GM19193 (cell line): Measurements from ENCODE around the gene C2orf66.

Source experiments
- POLR2A ChIP-seq: IDR thresholded peaks from 4 replicates; pipeline ENCODE4 v1.6.1; 2011; ENCODE audit not compliant: insufficient read depth, insufficient read length; ENCODE audit errors: extremely low read depth

Gene C2orf66

DNA sequence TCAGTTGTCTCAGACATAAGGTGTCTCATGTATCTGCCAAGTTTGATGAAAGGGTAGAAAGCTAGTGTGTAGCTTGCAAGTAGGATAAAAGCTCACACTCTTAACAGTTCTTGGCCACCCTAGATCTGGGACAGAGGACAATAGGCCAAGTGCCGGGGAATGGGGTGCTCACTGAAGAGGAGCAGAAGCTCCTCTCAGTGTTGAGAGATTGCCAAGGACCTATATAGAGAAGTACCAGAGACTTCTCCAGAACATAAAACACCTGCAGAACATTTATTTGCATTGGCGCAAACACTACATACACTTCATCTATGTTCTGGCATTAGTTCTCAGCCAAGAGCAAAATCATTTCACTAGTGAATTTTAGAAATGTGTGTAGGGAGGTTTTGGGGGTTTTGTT is 6.8 kb downstream of the C2orf66 start:
- TF ChIP-seq POLR2A, result no peak

GRCh38 chr2:196801674-196802261 is 7.4 kb downstream of the C2orf66 start:
- no peak for TF ChIP-seq POLR2A

- TF ChIP-seq POLR2A, result no peak
These were observed 10.2 kb downstream of the C2orf66 start for GRCh38 chr2:196798980-196799379.

DNA sequence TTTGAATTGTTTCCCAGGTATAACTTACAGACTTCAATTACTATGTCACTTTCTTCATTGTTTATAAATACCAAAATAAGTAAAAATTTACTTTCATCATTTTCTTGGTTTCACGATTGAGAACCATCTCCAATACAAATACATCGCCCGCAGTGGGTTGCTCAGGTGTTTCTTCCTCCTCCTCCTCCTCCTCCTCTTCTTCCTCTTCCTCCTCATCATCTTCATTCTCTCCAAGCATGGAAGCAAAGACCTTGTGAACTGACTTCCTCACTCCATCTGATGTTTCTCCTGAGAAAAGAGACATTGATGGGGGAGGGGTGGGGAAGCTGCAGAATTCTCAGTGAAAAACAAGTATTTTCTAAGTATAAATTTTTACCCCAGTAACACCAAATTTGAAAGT is 16.3 kb downstream of the C2orf66 start:
- TF ChIP-seq POLR2A, result no peak

DNA sequence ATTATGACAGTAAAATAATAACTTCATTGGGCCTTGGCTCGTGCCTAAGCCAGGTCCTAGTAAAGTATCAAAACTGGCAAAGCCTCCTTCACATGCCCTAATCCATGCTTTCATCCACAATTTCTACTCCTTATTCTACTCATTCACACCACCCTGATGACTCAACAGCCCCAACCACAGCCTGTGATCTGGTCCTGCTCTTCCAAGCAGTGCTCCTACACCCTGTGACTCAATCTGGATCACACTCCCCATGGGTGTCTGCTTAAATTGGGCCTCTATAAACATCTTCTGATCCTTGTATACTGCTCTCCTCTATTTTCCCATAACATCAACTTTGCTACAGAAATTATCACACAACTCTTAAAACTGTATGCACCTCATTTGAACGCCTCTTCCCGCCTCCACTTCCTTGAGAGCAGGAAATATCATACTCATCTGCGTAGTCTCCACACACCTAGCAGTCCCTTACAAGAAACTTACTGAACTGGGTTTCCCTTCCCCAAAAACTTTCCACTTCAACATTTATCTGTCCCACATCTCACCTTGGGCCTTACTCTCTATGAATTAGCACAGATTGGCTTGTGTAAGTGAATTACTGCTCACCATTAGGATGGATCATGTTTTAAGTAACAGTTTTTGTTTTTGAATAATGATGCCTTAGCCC is 25.6 kb downstream of the C2orf66 start:
- TF ChIP-seq POLR2A, result no peak

GRCh38 chr2:196767101-196767500 is 42.1 kb downstream of the C2orf66 start:
- no peak for TF ChIP-seq POLR2A

DNA sequence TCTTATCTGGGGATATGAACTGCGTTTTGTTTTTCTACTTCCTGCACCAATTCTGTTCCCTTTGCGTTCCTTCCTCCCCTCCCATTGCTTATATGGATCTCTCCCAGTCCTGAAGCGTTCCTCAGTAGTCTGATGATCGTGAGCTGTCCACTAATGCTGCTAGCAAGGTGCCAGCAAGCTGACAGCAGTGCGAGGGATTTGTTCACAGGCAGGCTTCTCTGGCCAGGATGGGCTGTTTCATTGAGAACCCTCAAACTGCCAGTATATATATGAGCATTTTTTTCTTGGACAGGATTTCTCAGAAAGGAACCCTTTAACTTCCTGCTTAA is 49.8 kb downstream of the C2orf66 start:
- no peak for TF ChIP-seq POLR2A

GRCh38 chr2:196758474-196759377 is 50.4 kb downstream of the C2orf66 start:
- no peak for TF ChIP-seq POLR2A
